Measurements from ENCODE around the gene PACSIN2.

PACSIN2 gene

DNA sequence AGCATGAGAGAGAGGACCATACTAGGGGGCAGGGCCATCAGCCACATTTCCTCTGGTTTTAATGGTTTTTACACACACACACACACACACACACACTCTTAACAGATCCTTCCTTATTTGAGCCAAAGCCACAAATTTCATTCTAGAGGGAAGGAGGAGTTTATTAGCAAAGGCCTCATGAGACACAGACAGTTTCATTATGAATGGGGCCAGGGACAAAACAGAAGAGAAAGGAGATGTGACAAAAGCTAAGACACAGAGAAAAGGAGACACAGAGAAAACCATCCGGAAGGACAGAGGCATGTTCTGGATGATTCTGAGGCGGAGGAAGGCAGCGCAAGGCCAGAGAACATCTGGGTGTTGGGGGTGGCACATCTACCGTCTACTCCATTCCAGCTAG lies 125.6 kb downstream of the PACSIN2 start:
- Histone ChIP-seq H3K4me1 (ENCODE audit: control insufficient read depth, insufficient read depth, low read length) (peaks cover 5% of the 10 kb centered on the region; the same call in 1 of the 2 replicates), H3K27ac (ENCODE audit: low read depth, low read length) (no peak overlapping the region), H3K9ac (ENCODE audit: low read length) (no peak overlapping the region), H3K4me3 (ENCODE audit: low read depth, low read length) (no peak overlapping the region), H3K27me3 (ENCODE audit: control insufficient read depth, insufficient read depth, low read length) (no peaks in the 10 kb centered on the region), H3K9me3 (ENCODE audit: control insufficient read depth, insufficient read depth, low read depth, low read length) (no peaks in the 10 kb centered on the region), H3K36me3 (ENCODE audit: control insufficient read depth, insufficient read depth, low read length) (peaks cover 58% of the 10 kb centered on the region)

DNA sequence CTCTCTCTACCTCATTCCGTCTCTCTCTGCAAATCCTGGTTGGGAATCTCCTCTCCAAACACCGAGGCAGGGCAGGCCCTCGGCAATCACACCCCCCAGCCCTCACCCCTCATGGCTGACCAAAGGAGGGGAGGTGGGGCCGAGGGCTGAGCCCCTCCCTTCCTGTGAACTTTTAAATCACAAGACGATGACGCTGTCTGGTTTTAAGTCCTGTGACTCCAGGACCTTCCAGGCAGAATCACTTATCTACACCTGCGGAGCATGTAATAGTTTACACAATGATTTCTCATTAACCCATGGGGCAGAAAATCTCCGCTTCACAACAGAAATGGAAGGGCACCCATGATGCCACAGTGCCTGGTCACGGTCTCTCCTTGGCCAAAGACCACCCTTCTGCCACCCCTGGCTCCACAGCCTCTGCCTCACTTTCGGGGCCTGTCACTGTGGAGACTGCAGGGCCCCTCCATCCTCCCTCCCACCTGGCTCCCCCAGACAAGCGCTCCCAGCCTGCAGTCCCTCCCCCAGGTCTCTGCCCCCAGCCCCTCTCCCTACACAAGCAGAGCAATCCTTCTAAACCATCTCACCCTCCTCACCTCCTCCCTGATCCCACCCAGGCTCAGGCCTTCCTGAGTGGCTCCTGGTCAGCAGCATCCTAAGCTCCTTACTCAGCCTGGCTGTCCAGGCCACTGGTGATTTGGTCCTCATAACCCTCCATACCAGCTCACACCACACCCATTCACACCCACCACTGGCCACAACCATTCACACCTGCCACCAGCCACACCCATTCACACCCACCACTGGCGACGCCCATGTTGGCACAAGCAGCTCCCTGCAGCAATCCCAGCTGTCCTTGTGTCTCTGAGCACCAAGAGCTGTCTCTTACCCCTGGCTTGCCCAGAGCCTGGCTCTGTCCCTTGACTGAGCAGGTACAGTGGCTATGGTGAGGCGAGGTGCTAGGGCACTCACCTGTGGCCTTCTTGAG lies 127.1 kb downstream of the PACSIN2 start:
- Histone ChIP-seq H3K9ac (ENCODE audit: low read length) (no peak overlapping the region), H3K9me3 (ENCODE audit: control insufficient read depth, insufficient read depth, low read depth, low read length) (no peaks in the 10 kb centered on the region), H3K36me3 (ENCODE audit: control insufficient read depth, insufficient read depth, low read length) (peaks cover 64% of the 10 kb centered on the region), H3K27me3 (ENCODE audit: control insufficient read depth, insufficient read depth, low read length) (no peaks in the 10 kb centered on the region), H3K4me3 (ENCODE audit: low read depth, low read length) (no peak overlapping the region), H3K4me1 (ENCODE audit: control insufficient read depth, insufficient read depth, low read length) (peaks cover 11% of the 10 kb centered on the region; the same call in 1 of the 2 replicates), H3K27ac (ENCODE audit: low read depth, low read length) (no peak overlapping the region)

DNA sequence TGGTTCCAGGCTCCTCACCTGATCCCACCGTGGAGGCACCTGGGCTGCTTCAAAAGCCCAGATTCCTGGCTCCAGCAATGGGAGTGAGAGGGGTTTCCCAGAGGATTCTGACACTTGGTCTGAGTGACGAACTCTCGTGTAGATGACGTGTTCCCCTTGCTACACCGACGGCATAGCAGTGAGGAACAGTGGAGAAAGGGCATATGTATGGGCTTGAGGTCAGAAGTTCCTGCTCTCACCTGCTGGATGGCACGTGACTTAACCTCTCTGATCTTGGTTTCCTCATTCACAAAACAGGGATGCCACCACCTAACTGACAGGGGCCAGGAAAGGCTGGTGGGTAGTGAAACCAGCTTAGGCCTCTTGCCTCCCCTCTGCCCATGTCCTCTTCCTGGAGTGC lies 127.8 kb downstream of the PACSIN2 start:
- H3K27ac ChIP-seq (ENCODE audit: low read depth, low read length) = no peak overlapping the region
- H3K36me3 ChIP-seq (ENCODE audit: control insufficient read depth, insufficient read depth, low read length) = peaks cover 63% of the 10 kb centered on the region
- H3K27me3 ChIP-seq (ENCODE audit: control insufficient read depth, insufficient read depth, low read length) = no peaks in the 10 kb centered on the region
- no peak overlapping the region for H3K9ac ChIP-seq (ENCODE audit: low read length)
- H3K4me1 ChIP-seq (ENCODE audit: control insufficient read depth, insufficient read depth, low read length) = peaks cover 18% of the 10 kb centered on the region; the same call in 1 of the 2 replicates
- no peak overlapping the region for H3K4me3 ChIP-seq (ENCODE audit: low read depth, low read length)
- no peaks in the 10 kb centered on the region for H3K9me3 ChIP-seq (ENCODE audit: control insufficient read depth, insufficient read depth, low read depth, low read length)

DNA sequence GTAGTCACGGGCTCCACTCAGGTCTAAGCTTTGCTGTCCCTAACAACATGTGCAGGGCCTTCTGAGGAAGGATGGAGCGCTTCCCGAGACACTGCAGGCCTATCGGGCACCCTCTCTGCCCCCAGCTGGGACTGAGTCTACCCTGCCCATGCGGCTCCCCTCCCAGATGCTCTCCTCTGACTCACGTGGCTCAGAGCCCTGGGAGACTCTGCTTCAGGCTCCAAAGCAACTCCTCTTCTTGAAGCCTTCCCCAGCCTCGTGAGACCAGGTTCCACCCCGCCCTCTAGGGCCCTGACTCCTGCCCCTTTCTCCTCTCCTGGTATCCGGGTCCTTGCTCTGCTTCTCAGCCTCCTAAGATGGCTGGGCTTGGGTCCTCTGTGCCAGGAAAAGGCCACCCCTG lies 129.5 kb downstream of the PACSIN2 start:
- peaks cover 64% of the 10 kb centered on the region for H3K36me3 ChIP-seq (ENCODE audit: control insufficient read depth, insufficient read depth, low read length)
- H3K4me1 ChIP-seq (ENCODE audit: control insufficient read depth, insufficient read depth, low read length) = peaks cover 24% of the 10 kb centered on the region; the same call in 1 of the 2 replicates
- no peaks in the 10 kb centered on the region for H3K27me3 ChIP-seq (ENCODE audit: control insufficient read depth, insufficient read depth, low read length)
- H3K9me3 ChIP-seq (ENCODE audit: control insufficient read depth, insufficient read depth, low read depth, low read length) = no peaks in the 10 kb centered on the region
- no peak overlapping the region for H3K27ac ChIP-seq (ENCODE audit: low read depth, low read length)
- no peak overlapping the region for H3K9ac ChIP-seq (ENCODE audit: low read length)
- H3K4me3 ChIP-seq (ENCODE audit: low read depth, low read length) = no peak overlapping the region

DNA sequence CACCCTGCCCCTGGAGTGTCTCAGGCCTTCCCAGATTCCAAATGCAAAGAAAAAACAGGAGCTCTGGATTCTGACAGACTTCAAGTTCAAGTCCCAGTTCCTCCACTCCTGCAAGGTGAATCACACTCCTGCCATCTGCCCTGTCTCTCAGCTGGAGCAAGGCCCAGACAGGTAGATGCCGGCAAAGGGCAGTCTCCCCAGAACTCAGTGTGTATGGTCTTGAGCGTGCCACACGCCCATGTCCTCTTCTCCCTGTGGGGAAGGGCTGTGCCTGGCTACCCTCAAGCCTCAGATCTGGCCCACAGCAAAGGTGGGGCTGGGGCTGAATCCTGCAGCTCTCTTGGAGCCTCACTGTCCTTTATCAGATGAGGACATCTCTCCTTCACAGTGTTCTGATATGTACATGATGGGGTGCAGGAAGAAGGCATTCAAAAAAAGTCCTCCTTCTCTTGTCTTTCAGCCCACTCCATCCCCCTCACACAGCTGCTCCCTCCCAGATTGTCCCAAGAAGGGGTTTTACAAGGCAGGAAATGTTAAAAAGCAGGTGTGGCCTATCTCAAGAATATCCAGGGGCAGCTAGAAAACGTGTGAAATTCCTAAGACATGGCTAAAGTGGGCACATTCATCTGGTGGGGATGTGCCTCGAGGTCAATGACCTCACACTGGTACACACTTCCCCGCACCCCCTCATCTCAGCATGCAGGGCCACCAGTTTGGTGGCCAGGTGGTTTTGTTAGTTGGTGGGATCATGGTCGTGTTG lies 130.2 kb downstream of the PACSIN2 start:
- no peak overlapping the region for H3K4me3 ChIP-seq (ENCODE audit: low read depth, low read length)
- H3K4me1 ChIP-seq (ENCODE audit: control insufficient read depth, insufficient read depth, low read length) = peaks cover 24% of the 10 kb centered on the region; the same call in 1 of the 2 replicates
- H3K9ac ChIP-seq (ENCODE audit: low read length) = no peak overlapping the region
- H3K9me3 ChIP-seq (ENCODE audit: control insufficient read depth, insufficient read depth, low read depth, low read length) = no peaks in the 10 kb centered on the region
- H3K27me3 ChIP-seq (ENCODE audit: control insufficient read depth, insufficient read depth, low read length) = no peaks in the 10 kb centered on the region
- no peak overlapping the region for H3K27ac ChIP-seq (ENCODE audit: low read depth, low read length)
- H3K36me3 ChIP-seq (ENCODE audit: control insufficient read depth, insufficient read depth, low read length) = peaks cover 71% of the 10 kb centered on the region

DNA sequence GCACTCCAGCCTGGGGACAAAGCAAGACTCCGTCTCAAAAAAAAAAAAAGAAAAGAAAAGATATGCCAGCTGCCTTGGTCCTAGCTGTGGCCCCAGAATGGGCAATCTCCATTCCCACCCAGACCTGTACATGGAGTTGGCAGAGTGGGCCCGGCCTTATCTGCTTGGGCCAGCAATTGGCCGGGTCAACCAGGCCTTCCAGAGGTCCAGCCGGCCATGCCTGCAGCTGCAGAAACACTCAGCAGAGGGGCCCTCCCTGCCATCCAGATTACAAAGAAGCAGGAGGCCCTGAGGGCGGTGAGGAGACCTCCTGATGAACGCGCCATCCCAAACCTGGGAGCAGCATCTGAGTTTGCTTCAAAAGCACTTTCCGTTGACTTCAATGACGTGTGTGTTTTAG lies 131.0 kb downstream of the PACSIN2 start:
- Histone ChIP-seq H3K4me3 (ENCODE audit: low read depth, low read length) (no peak overlapping the region), H3K4me1 (ENCODE audit: control insufficient read depth, insufficient read depth, low read length) (peaks cover 24% of the 10 kb centered on the region; the same call in 1 of the 2 replicates), H3K9me3 (ENCODE audit: control insufficient read depth, insufficient read depth, low read depth, low read length) (no peaks in the 10 kb centered on the region), H3K36me3 (ENCODE audit: control insufficient read depth, insufficient read depth, low read length) (peaks cover 74% of the 10 kb centered on the region), H3K27ac (ENCODE audit: low read depth, low read length) (no peak overlapping the region), H3K27me3 (ENCODE audit: control insufficient read depth, insufficient read depth, low read length) (no peaks in the 10 kb centered on the region), H3K9ac (ENCODE audit: low read length) (no peak overlapping the region)

DNA sequence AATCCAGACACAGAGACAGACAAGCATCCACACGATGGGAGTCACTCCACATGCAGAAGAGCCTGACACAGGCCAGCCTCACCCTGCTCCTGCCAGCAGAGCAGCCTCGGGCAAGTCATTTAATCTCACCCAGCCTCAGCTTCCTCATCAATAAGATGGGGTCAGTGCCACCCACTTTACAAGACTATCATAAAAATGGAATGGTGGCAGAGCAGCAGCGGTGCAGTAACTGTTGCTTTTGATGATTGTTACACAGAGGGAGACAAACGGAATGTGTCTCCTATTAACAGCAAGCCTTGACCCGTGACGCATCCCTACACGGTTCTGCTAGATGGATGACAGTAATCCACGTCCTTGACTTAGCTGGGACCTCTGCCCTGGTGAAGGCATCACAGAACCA lies 131.8 kb downstream of the PACSIN2 start:
- Histone ChIP-seq H3K36me3 (ENCODE audit: control insufficient read depth, insufficient read depth, low read length) (peaks cover 74% of the 10 kb centered on the region), H3K4me1 (ENCODE audit: control insufficient read depth, insufficient read depth, low read length) (peaks cover 24% of the 10 kb centered on the region; the same call in 1 of the 2 replicates), H3K9me3 (ENCODE audit: control insufficient read depth, insufficient read depth, low read depth, low read length) (no peaks in the 10 kb centered on the region), H3K27ac (ENCODE audit: low read depth, low read length) (peak overlapping the region; percentile 50; the same call in 1 of the 2 replicates), H3K4me3 (ENCODE audit: low read depth, low read length) (no peak overlapping the region), H3K9ac (ENCODE audit: low read length) (no peak overlapping the region), H3K27me3 (ENCODE audit: control insufficient read depth, insufficient read depth, low read length) (no peaks in the 10 kb centered on the region)

DNA sequence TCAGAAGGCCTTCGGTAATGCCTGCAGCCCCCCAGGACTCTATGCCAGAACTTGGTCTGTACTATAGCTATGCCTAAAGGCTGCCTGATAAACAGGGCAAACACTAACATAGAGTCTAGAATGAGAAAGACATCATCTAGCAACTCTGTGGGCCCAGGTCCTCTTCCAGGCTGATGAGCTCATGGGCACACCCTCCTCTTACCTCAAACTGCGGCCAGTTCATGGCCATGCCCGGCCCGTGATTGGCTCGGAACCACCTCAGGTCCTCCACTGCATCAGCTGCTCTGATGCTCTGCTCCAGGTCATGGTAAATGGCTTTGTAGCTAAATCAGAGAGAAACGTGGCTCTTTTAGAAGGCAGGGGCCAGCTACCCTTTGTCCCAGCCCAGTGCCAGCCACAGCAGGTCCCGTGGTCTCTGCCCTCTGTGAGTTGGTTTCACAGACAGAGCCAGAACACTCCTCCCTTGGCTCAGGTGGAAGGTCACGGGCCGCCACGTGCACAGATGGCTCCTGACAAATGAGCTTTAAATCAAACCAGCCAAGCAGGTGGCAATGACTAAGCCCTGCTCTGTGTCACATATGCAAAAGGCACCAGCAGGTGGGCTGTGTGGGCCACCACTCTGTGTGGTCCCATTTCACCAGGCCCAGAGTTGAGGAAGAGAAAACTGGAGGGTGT lies 132.8 kb downstream of the PACSIN2 start:
- peaks cover 24% of the 10 kb centered on the region; the same call in 1 of the 2 replicates for H3K4me1 ChIP-seq (ENCODE audit: control insufficient read depth, insufficient read depth, low read length)
- no peaks in the 10 kb centered on the region for H3K27me3 ChIP-seq (ENCODE audit: control insufficient read depth, insufficient read depth, low read length)
- H3K9me3 ChIP-seq (ENCODE audit: control insufficient read depth, insufficient read depth, low read depth, low read length) = no peaks in the 10 kb centered on the region
- H3K36me3 ChIP-seq (ENCODE audit: control insufficient read depth, insufficient read depth, low read length) = peaks cover 79% of the 10 kb centered on the region
- no peak overlapping the region for H3K9ac ChIP-seq (ENCODE audit: low read length)
- no peak overlapping the region for H3K4me3 ChIP-seq (ENCODE audit: low read depth, low read length)
- peak overlapping the region; percentile 50; the same call in 1 of the 2 replicates for H3K27ac ChIP-seq (ENCODE audit: low read depth, low read length)

DNA sequence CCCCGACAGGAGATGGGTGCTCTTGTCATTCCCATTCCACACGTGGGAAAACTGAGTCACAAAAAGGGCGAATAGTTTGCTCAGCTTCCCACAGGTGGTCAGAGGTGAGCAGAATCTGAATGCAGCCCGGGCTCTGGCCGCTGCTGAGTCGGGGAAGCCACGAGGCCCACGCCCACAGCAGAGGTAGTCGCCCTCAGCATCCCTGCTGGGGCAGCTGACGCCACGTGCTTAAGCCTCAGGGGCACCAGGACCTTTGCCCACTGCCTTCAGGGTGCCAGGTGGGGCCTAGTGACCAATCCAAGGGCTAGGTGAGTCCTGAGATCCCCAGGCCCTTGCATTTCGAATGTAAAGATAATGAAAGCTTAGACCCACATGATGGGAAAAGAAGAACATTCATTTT lies 133.7 kb downstream of the PACSIN2 start:
- H3K36me3 ChIP-seq (ENCODE audit: control insufficient read depth, insufficient read depth, low read length) = peaks cover 79% of the 10 kb centered on the region
- no peaks in the 10 kb centered on the region for H3K27me3 ChIP-seq (ENCODE audit: control insufficient read depth, insufficient read depth, low read length)
- H3K27ac ChIP-seq (ENCODE audit: low read depth, low read length) = no peak overlapping the region
- peaks cover 24% of the 10 kb centered on the region; the same call in 1 of the 2 replicates for H3K4me1 ChIP-seq (ENCODE audit: control insufficient read depth, insufficient read depth, low read length)
- H3K9me3 ChIP-seq (ENCODE audit: control insufficient read depth, insufficient read depth, low read depth, low read length) = no peaks in the 10 kb centered on the region
- H3K9ac ChIP-seq (ENCODE audit: low read length) = no peak overlapping the region
- H3K4me3 ChIP-seq (ENCODE audit: low read depth, low read length) = no peak overlapping the region

DNA sequence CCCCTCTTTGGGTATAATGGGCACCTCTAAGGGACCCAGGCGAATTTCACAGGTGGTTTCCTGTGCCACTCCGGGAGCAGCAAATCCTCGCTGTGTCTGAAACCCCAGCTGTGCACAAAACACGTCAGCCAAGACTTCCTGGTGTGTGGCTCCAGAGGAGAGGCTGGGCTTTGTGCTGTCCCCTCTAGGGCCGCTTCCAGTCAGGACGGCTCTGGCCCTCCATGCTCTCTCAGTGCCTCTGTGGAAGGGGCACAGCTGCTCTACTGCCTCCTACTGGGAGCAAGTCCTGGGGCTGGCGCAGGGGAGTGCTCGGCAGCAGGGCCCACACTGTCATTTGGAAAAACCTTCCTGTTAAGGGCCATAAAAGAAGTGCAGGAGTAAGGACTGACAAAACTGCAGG lies 134.1 kb downstream of the PACSIN2 start:
- no peaks in the 10 kb centered on the region for H3K27me3 ChIP-seq (ENCODE audit: control insufficient read depth, insufficient read depth, low read length)
- peaks cover 81% of the 10 kb centered on the region for H3K36me3 ChIP-seq (ENCODE audit: control insufficient read depth, insufficient read depth, low read length)
- no peak overlapping the region for H3K9ac ChIP-seq (ENCODE audit: low read length)
- H3K4me1 ChIP-seq (ENCODE audit: control insufficient read depth, insufficient read depth, low read length) = peaks cover 23% of the 10 kb centered on the region; the same call in 1 of the 2 replicates
- H3K9me3 ChIP-seq (ENCODE audit: control insufficient read depth, insufficient read depth, low read depth, low read length) = no peaks in the 10 kb centered on the region
- no peak overlapping the region for H3K4me3 ChIP-seq (ENCODE audit: low read depth, low read length)
- H3K27ac ChIP-seq (ENCODE audit: low read depth, low read length) = no peak overlapping the region

Data from HUES6 (cell line).